HepG2 (cell line): ENCODE data around the gene RBPJ. TPM values are rescaled to one million over a fixed set of nuclear protein-coding genes. Genes with fewer than 3 reads are reported as not detected.

Experiments used
- ATAC-seq: fragments of 200-7000 bp; cut with Tn5 transposase; 3 replicates; pipeline ENCODE4 v1.9.1; 2020; ENCODE audit warnings: mild to moderate bottlenecking, moderate library complexity
- BruUV-seq: library from RNA; stranded (reverse); fragments of 400-500 nt; replicated peaks from 2 replicates; lab custom pipeline; 2021; lab: Mats Ljungman, UMichigan
- CTCF ChIA-PET: fragments of 300-600 bp; formaldehyde crosslinking; extraction: SDS; loops from one replicate; lab custom pipeline; 2021; ENCODE audit warnings: low total read pairs, inconsistent platforms, low intra/inter-chr PET ratio; lab: Yijun Ruan, JAX
- POLR2A ChIA-PET: fragments of 350-600 bp; sonication (Branson Sonifier 250); formaldehyde crosslinking; loops from one replicate; lab custom pipeline; 2020; ENCODE audit warnings: antibody characterized with exemption, inconsistent platforms; lab: Yijun Ruan, JAX
- DNase-seq: peaks from one replicate; pipeline ENCODE4 v3.0.0-alpha.2; 2015; ENCODE audit warnings: low spot score
- FAIRE-seq: peaks from 3 replicates; lab custom pipeline; 2011; peaks lifted over from hg19 to GRCh38; lab: Jason Lieb, UNC
- H2AFZ ChIP-seq: one replicate; pipeline ENCODE4 v1.6.1; 2011; ENCODE audit warnings: low read length, inconsistent platforms
- H3K27ac ChIP-seq: fragments of 300-600 bp; 3 replicates; pipeline ENCODE4 v1.8.0; 2011; ENCODE audit warnings: mixed run types, mild to moderate bottlenecking, mixed read lengths, low read length, inconsistent platforms; ENCODE audit not compliant: insufficient read depth; ENCODE audit errors: extremely low read length
- H3K27me3 ChIP-seq, 2 experiments: fragments of 200-600 bp in 1 of 2; 2 replicates in 1 of 2; 3 replicates in 1 of 2; pipeline versions ENCODE4 v1.6.0 to v1.8.0; 2011; ENCODE audit warnings: low read length in 2 of 2, mild to moderate bottlenecking in 2 of 2, moderate library complexity in 2 of 2, inconsistent platforms in 1 of 2; ENCODE audit not compliant: insufficient read depth in 2 of 2, control insufficient read depth in 1 of 2
- H3K36me3 ChIP-seq, 2 experiments: fragments of 200-600 bp in 1 of 2; replicated peaks in 1 of 2; 2 replicates in 1 of 2; 3 replicates in 1 of 2; pipeline versions ENCODE4 v1.5.1 to v1.8.0; 2011; ENCODE audit warnings: low read length in 2 of 2, inconsistent platforms in 1 of 2; ENCODE audit not compliant: insufficient read depth in 2 of 2, control insufficient read depth in 1 of 2
- H3K4me1 ChIP-seq: 2 replicates; pipeline ENCODE4 v1.5.1; 2012; ENCODE audit warnings: low read length, inconsistent platforms; ENCODE audit not compliant: insufficient read depth
- H3K4me2 ChIP-seq: 2 replicates; pipeline ENCODE4 v1.6.0; 2011; ENCODE audit warnings: low read depth, low read length, inconsistent platforms
- H3K4me3 ChIP-seq, 3 experiments: fragments of 200-600 bp in 1 of 3; sonication (generic), shearing (Covaris generic) in 1 of 3; replicated peaks in 1 of 3; 2 replicates each; pipeline ENCODE4 v1.5.1; 2011 to 2016; ENCODE audit warnings: low read length in 3 of 3, inconsistent platforms in 2 of 3, low read depth in 2 of 3, mild to moderate bottlenecking in 2 of 3, control low read depth in 1 of 3, mixed read lengths in 1 of 3; ENCODE audit not compliant: insufficient read depth in 1 of 3
- H3K79me2 ChIP-seq: one replicate; pipeline ENCODE4 v1.6.1; 2011; ENCODE audit warnings: low read length, inconsistent platforms; ENCODE audit not compliant: insufficient read depth
- H3K9ac ChIP-seq: 2 replicates; pipeline ENCODE4 v1.6.0; 2011; ENCODE audit warnings: mild to moderate bottlenecking, low read depth, low read length, inconsistent platforms; ENCODE audit not compliant: insufficient read depth
- H3K9me3 ChIP-seq: 2 replicates; pipeline ENCODE4 v1.5.1; 2012; ENCODE audit warnings: mild to moderate bottlenecking, low read length
- H4K20me1 ChIP-seq: 2 replicates; pipeline ENCODE4 v1.6.0; 2011; ENCODE audit warnings: inconsistent platforms, mild to moderate bottlenecking, low read length, moderate library complexity; ENCODE audit not compliant: insufficient read depth
- ATF1 ChIP-seq: IDR thresholded peaks from 2 replicates; pipeline ENCODE4 v1.6.1; 2016; ENCODE audit warnings: mild to moderate bottlenecking, control low read depth
- GLMP ChIP-seq: sonication (generic); formaldehyde crosslinking; IDR thresholded peaks from 2 replicates; pipeline ENCODE4 v1.9.0; 2021; ENCODE audit warnings: missing genetic modification reagents, mild to moderate bottlenecking, borderline replicate concordance
- KDM5B ChIP-seq: sonication (generic); formaldehyde crosslinking; IDR thresholded peaks from 2 replicates; pipeline ENCODE4 v1.4.0; 2020; ENCODE audit warnings: missing genetic modification reagents, mild to moderate bottlenecking, borderline replicate concordance
- ONECUT2 ChIP-seq: sonication (generic); formaldehyde crosslinking; IDR thresholded peaks from 2 replicates; pipeline ENCODE4 v1.4.0; 2020; ENCODE audit warnings: missing genetic modification reagents
- POGZ ChIP-seq: sonication (generic); formaldehyde crosslinking; IDR thresholded peaks from 2 replicates; pipeline ENCODE4 v1.4.0; 2020; ENCODE audit warnings: mild to moderate bottlenecking, missing genetic modification reagents
- SATB2 ChIP-seq: sonication (generic); formaldehyde crosslinking; IDR thresholded peaks from 2 replicates; pipeline ENCODE4 v1.5.0; 2020; ENCODE audit warnings: missing genetic modification reagents
- SOX13 ChIP-seq, 3 experiments: fragments of 450-650 bp in 1 of 3; sonication (generic) in 1 of 3; formaldehyde crosslinking in 1 of 3; IDR thresholded peaks in 2 of 3; conservative IDR thresholded peaks in 1 of 3; 2 replicates each; pipeline versions ENCODE4 v1.5.0 to v1.6.1; 2016 to 2020; ENCODE audit warnings: antibody characterized with exemption in 1 of 3, mild to moderate bottlenecking in 1 of 3, missing compliant biosample characterization in 1 of 3, missing genetic modification reagents in 1 of 3, moderate library complexity in 1 of 3
- ZKSCAN8 ChIP-seq: IDR thresholded peaks from 2 replicates; pipeline ENCODE4 v1.6.1; 2016; ENCODE audit warnings: borderline replicate concordance, missing genetic modification reagents, missing compliant biosample characterization
- ZNF569 ChIP-seq: sonication (generic); formaldehyde crosslinking; IDR thresholded peaks from 2 replicates; pipeline ENCODE4 v1.5.0; 2020; ENCODE audit warnings: mild to moderate bottlenecking, missing genetic modification reagents, moderate library complexity, borderline replicate concordance
- ZNF580 ChIP-seq: IDR thresholded peaks from 2 replicates; pipeline ENCODE4 v1.6.1; 2016; ENCODE audit warnings: low read depth, borderline replicate concordance
- WGBS: methylation state at CpG from one replicate; pipeline ENCODE4 v1.1.6; 2017; ENCODE audit warnings: low lambda C conversion rate; 5-methylcytosine and 5-hydroxymethylcytosine counted together
- in situ Hi-C: cut with HindIII; loops from 2 replicates; pipeline ENCODE4 v1.10.0; 2017; ENCODE audit warnings: low pct_unique_long_range_greater_than_20kb; ENCODE audit not compliant: extremely low pct_ligation_motif_present
- intact Hi-C: fragments of 100-400 bp; cut with micrococcal nuclease; formaldehyde crosslinking; loops from one replicate; pipeline ENCODE4 v1.10.0; 2022; ENCODE audit not compliant: unreplicated experiment
- polyA plus RNA-seq, 8 experiments: library from polyadenylated mRNA; depleted of rRNA in 3 of 8; stranded (reverse) in 7 of 8; unstranded in 1 of 8; fragments of >200 nt; fragmentation: Illumina TruSeq in 4 of 8; extraction: Trizol in 4 of 8; gene quantifications; 2 replicates each; pipeline versions ENCODE4 v1.2.1 to v1.2.3, GENCODE V29; 2011 to 2016; ENCODE audit warnings: low read depth in 4 of 8, missing spikeins in 1 of 8, mixed read lengths in 1 of 8; ENCODE audit not compliant: insufficient read depth in 1 of 8
- total RNA-seq, 5 experiments: library from RNA; depleted of rRNA; stranded (reverse); fragments of >200 nt; fragmentation: Illumina TruSeq; extraction: Trizol; gene quantifications; 2 replicates each; pipeline ENCODE4 v1.2.3, GENCODE V29; 2016; ENCODE audit warnings: low read depth in 1 of 5

RBPJ gene
- total and polyA plus RNA-seq, 2 of the 13 experiments (the other 11 are each of a cell fraction or from before 2014, with no cell fraction given), result 25.9 to 33.2 TPM

- POLR2A ChIA-PET, result no interaction called here
Measured at GRCh38 chr4:26296514-26296913, 24.3 kb upstream of the RBPJ start.

GRCh38 chr4:26297219-26297618, 23.6 kb upstream of the RBPJ start:
- no peaks in the 10 kb centered on the region for H3K79me2 ChIP-seq
- no peaks in the 10 kb centered on the region for H3K4me1 ChIP-seq
- DNase-seq (no peak), ATAC-seq (no peak), FAIRE-seq (no peak)
- CTCF ChIA-PET, result no interaction called here
- H3K27me3 ChIP-seq, result peaks cover 0 to 10% of the 10 kb centered on the region in 2 experiments; a peak in 2 of 5 replicates
- H3K4me2 ChIP-seq, result no peak overlapping the region
- H3K9me3 ChIP-seq, result no peaks in the 10 kb centered on the region
- no peak overlapping the region for H2AFZ ChIP-seq
- 23% methylated on average over 7 of the region's 7 CpGs for WGBS
- no TSS peak for BruUV-seq
- intact Hi-C loops (no loop called here), in situ Hi-C loops (no loop called here)
- H4K20me1 ChIP-seq, result no peaks in the 10 kb centered on the region
- no peak overlapping the region for H3K4me3 ChIP-seq
- H3K9ac ChIP-seq, result no peak overlapping the region
- POLR2A ChIA-PET, result no interaction called here
- no peaks in the 10 kb centered on the region for H3K36me3 ChIP-seq
- no peak for TF ChIP-seq ZNF569 (CRISPR knock-in tag)
- no peak for TF ChIP-seq SATB2 (CRISPR knock-in tag)
- no peak for TF ChIP-seq POGZ
- no peak for TF ChIP-seq ATF1
- TF ChIP-seq ONECUT2 (CRISPR knock-in tag), result no peak
- no peak for TF ChIP-seq GLMP (CRISPR knock-in tag)
- no peak for TF ChIP-seq ZNF580 (CRISPR knock-in tag)
- TF ChIP-seq KDM5B (CRISPR knock-in tag), result no peak
- no peak for TF ChIP-seq ZKSCAN8
- no peak overlapping the region for H3K27ac ChIP-seq

More at GRCh38 chr4:26296514-26296913, 24.3 kb upstream of the RBPJ start:
- H3K4me2 ChIP-seq, result no peak overlapping the region
- in situ Hi-C loops (no loop called here), intact Hi-C loops (no loop called here)
- H3K27ac ChIP-seq, result no peak overlapping the region
- H3K4me3 ChIP-seq, result no peak overlapping the region
- no peaks in the 10 kb centered on the region for H3K9me3 ChIP-seq
- TF ChIP-seq SOX13 (IDR thresholded peaks at IDR 0.05) (no peak), SOX13 (CRISPR knock-in tag; conservative IDR thresholded peaks at IDR 0.05 in 1 of 2, IDR thresholded peaks at IDR 0.05 in 1 of 2) (no peak)
- DNase-seq, result no peak
- H3K4me1 ChIP-seq, result no peaks in the 10 kb centered on the region
- no peak for ATAC-seq
- H3K79me2 ChIP-seq, result no peaks in the 10 kb centered on the region
- H3K27me3 ChIP-seq, result peaks cover 0 to 10% of the 10 kb centered on the region in 2 experiments; a peak in 2 of 5 replicates
- H2AFZ ChIP-seq, result no peak overlapping the region
- H4K20me1 ChIP-seq, result no peaks in the 10 kb centered on the region
- CTCF ChIA-PET, result no interaction called here
- H3K36me3 ChIP-seq, result no peaks in the 10 kb centered on the region
- no peak for FAIRE-seq
- no TSS peak for BruUV-seq
- 81% methylated on average over 4 of the region's 4 CpGs for WGBS
- H3K9ac ChIP-seq, result no peak overlapping the region
